ENCODE results near the gene URAD.

- TF ChIP-seq CTCF (IDR thresholded peaks at IDR 0.05; ENCODE audit: insufficient read depth, low read depth, low read length) (no peak), EZH2 (IDR thresholded peaks at IDR 0.05; ENCODE audit: insufficient read depth, low read length) (peak; percentile 87)
Observed at GRCh38 chr13:27980280-27980998, 8.1 kb downstream of the URAD start.
